ENCODE results near the gene KCTD7. TPM values are rescaled to one million over a fixed set of nuclear protein-coding genes. Genes with fewer than 3 reads are reported as not detected.
"Not testable (repeated sequence)": the region's sequence is repeated elsewhere in the genome, so short reads cannot be mapped to it uniquely, and the experiment has no call there.

Gene KCTD7
- total and polyA plus RNA-seq, 12 donors, result 4.9 to 25.0 (median 15.4) TPM

GRCh38 chr7:66591799-66592596 lies 36.7 kb upstream of the KCTD7 start:
- peak overlapping the region; percentile 93 to 100 (median 97) for H3K27ac ChIP-seq
- H3K4me3 ChIP-seq, result peak overlapping the region; percentile 62 to 92 (median 82)
- TF ChIP-seq POLR2A (IDR thresholded peaks at IDR 0.05) (peak; percentile 93 to 97), CTCF (IDR thresholded peaks at IDR 0.05) (no peak)
- 0 to 1% (median 0%) methylated on average over 32 to 83 of the region's 83 CpGs for WGBS, 4 donors
- H3K36me3 ChIP-seq (replicated peaks in 1 of 2), result no peaks in the 10 kb centered on the region
- DNase-seq, result peak; percentile 93 to 97 (median 94)
- no peaks in the 10 kb centered on the region for H3K27me3 ChIP-seq
- no peaks in the 10 kb centered on the region for H3K9me3 ChIP-seq (replicated peaks in 1 of 3)
- peaks cover 0 to 28% of the 10 kb centered on the region in 2 donors for H3K4me1 ChIP-seq (replicated peaks in 1 of 2)
- intact Hi-C loops (cut with DNase I), result no loop called here

GRCh38 chr7:66592597-66593146 lies 36.0 kb upstream of the KCTD7 start:
- H3K4me1 ChIP-seq (replicated peaks in 1 of 2), result peaks cover 0 to 28% of the 10 kb centered on the region in 2 donors
- H3K36me3 ChIP-seq (replicated peaks in 1 of 2); H3K27me3 ChIP-seq; H3K9me3 ChIP-seq (replicated peaks in 1 of 3); intact Hi-C loops (cut with DNase I); DNase-seq: not testable (repeated sequence)
- 17 to 30% (median 24%) methylated on average over 4 of the region's 4 CpGs for WGBS, 4 donors
- H3K4me3 ChIP-seq, result peak overlapping the region in 3 of 4 donors; percentile 72 to 92 (median 91)
- H3K27ac ChIP-seq, result peak overlapping the region; percentile 93 to 100 (median 97)

GRCh38 chr7:66594082-66594481 lies 34.6 kb upstream of the KCTD7 start:
- H3K27ac ChIP-seq; H3K9me3 ChIP-seq (replicated peaks in 1 of 3); H3K27me3 ChIP-seq; intact Hi-C loops (cut with DNase I); H3K36me3 ChIP-seq (replicated peaks in 1 of 2); DNase-seq; H3K4me3 ChIP-seq: not testable (repeated sequence)
- H3K4me1 ChIP-seq (replicated peaks in 1 of 2), result peaks cover 0 to 28% of the 10 kb centered on the region in 2 donors
- WGBS, 4 donors, result 86 to 97% (median 91%) methylated on average over 6 to 8 of the region's 8 CpGs

- Histone ChIP-seq H3K36me3 (replicated peaks in 1 of 2) (no peaks in the 10 kb centered on the region), H3K9me3 (replicated peaks in 1 of 3) (no peaks in the 10 kb centered on the region), H3K4me3 (no peak overlapping the region), H3K4me1 (replicated peaks in 1 of 2) (peaks cover 0 to 6% of the 10 kb centered on the region in 2 donors), H3K27me3 (no peaks in the 10 kb centered on the region), H3K27ac (no peak overlapping the region)
- no peak for DNase-seq
- 53 to 77% (median 60%) methylated on average over 2 of the region's 2 CpGs for WGBS, 4 donors
- intact Hi-C loops (cut with DNase I), result no loop called here
- no peak for TF ChIP-seq CTCF (IDR thresholded peaks at IDR 0.05)
- no peak for TF ChIP-seq POLR2A (IDR thresholded peaks at IDR 0.05)
Measured at GRCh38 chr7:66597461-66597860, 31.2 kb upstream of the KCTD7 start.

- DNase-seq, result no peak
- TF ChIP-seq POLR2A (IDR thresholded peaks at IDR 0.05) (no peak), CTCF (IDR thresholded peaks at IDR 0.05) (no peak)
- Histone ChIP-seq H3K4me1 (replicated peaks in 1 of 2) (no peaks in the 10 kb centered on the region), H3K27ac (no peak overlapping the region), H3K9me3 (replicated peaks in 1 of 3) (no peaks in the 10 kb centered on the region), H3K36me3 (replicated peaks in 1 of 2) (no peaks in the 10 kb centered on the region), H3K27me3 (no peaks in the 10 kb centered on the region), H3K4me3 (no peak overlapping the region)
- intact Hi-C loops (cut with DNase I), result no loop called here
- WGBS, 4 donors, result 79 to 89% (median 85%) methylated on average over 3 of the region's 3 CpGs
Measured at GRCh38 chr7:66602159-66602558, 26.5 kb upstream of the KCTD7 start.

Data from adrenal gland (tissue), 12 donors.